Measurements from ENCODE around the gene HIBCH.
"Not testable (repeated sequence)": the region's sequence is repeated elsewhere in the genome, so short reads cannot be mapped to it uniquely, and the experiment has no call there.

Gene HIBCH

DNA sequence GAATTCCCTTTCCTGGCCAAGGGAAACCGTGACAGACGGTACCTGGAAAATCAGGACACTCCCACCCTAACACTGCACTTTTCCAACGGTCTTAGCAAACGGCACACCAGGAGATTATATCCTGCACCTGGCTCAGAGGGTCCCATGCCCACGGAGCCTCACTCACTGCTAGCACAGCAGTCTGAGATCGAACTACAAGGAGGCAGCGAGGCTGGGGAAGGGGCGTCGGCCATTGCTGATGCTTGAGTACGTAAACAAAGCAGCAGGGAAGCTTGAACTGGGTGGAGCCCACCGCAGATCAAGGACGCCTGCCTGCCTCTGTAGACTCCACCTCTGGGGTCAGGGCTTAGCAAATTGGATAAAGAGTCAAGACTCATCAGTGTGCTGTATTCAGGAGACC, 95.6 kb downstream of the HIBCH start:
- not testable (repeated sequence) for DNase-seq

DNA sequence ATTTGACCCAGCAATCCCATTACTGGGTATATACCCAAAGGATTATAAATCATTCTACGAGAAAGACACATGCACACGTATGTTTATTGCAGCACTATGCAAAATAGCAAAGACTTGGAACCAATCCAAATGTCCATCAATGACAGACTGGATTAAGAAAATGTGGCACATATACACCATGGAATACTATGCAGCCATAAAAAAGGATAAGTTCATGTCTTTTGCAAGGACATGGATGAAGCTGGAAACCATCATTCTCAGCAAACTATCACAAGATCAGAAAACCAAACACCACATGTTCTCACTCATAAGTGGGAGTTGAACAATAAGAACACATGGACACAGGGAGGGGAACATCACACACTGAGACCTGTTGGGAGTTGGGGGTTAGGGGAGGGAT, 96.9 kb downstream of the HIBCH start:
- DNase-seq: not testable (repeated sequence)

DNA sequence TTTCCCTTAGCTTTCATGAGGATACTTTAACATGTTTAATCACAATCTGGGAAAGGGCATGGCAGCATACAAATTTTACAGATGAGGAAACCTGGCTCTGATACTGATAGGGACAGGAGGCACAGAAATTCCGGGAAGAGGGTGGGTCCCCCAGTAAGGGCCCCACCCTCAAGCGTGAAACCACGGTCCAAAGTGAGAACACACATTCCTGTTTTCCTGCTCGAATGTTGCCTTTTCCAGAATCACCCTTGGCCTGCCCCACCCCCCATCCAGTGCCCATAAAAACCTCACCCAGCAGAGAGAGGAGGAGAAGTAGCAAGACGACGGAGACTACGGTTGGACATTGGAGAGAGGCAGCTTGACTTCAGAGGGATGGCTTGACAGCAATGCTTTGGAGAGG, 98.2 kb downstream of the HIBCH start:
- no peak for DNase-seq

DNA sequence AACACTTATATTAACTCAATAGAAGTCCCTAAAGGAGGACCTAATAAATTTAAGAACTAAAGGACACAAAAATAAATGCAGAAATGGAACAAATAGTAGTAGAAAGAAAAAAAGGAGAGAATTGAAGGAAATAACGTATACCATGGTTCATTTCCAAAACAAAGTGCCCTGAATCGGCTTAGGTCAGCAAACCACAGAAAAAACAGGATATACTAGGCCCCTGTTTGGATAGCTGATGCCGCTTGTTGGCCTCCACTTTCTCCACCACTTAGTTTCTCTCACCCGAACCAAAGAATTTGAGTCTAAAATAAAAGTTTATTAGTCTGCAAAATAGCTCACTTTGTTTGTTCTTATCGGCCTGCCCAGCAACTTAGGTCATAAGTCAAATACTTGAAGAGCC, 100.4 kb downstream of the HIBCH start:
- DNase-seq: no peak

DNA sequence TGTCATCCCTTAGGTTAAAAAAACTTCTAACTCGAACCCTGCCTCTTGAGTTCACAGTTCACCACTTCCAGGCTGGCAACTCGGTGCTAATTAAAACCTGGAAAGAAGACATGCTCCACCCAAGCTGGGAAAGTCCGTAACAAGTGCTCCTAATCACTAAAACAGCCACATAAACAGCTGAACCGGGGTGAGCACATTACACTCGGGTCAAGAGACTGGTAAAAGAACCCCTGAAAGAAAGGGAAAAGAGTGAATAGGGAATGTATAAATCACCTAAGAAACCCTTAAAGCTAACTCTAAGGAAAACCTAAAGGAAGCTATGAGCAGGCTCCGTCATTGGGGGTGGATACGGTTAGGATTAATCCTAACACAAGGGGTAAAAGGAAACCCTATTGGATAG, 102.0 kb downstream of the HIBCH start:
- no peak for DNase-seq

DNA sequence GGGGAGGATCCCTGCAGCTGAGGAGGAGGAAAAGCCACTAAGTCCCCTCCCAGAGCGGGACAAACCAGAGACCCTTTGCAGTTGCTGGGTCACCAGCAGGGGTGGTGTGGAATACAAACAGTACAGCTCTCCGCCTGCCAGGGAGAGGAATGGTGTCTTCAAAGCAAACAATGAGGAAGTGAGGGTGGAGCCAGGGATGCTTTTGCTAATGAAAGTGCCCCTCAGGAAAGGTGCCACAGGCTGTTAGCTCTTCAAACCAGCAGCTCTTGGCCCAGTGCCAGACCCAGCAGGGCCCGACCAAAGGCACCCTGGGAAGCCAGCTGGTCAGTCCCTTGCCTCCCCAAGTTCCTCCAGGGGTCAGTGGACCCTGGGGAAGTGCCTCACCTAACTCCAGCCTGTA, 102.8 kb downstream of the HIBCH start:
- no peak for DNase-seq

DNA sequence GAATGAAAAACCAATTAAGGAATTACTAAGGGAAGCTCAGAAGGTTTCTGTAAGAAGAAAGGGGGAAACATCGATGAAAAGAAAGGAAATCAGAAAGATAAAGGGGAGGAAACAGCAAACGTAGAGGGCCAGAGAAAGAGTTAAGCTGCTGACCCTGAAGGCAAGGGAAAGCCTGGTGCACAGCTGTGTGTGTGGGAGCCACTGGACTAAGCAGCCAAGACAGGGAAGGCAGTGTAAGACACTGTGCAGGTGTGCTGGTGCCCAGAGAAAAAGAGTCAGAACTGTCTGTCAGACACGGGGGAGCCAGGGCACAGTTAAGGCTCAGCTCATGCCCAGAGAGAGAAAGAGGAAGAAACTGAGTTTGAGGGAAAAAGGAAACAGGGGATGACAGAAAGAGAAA, 104.0 kb downstream of the HIBCH start:
- DNase-seq: no peak

DNA sequence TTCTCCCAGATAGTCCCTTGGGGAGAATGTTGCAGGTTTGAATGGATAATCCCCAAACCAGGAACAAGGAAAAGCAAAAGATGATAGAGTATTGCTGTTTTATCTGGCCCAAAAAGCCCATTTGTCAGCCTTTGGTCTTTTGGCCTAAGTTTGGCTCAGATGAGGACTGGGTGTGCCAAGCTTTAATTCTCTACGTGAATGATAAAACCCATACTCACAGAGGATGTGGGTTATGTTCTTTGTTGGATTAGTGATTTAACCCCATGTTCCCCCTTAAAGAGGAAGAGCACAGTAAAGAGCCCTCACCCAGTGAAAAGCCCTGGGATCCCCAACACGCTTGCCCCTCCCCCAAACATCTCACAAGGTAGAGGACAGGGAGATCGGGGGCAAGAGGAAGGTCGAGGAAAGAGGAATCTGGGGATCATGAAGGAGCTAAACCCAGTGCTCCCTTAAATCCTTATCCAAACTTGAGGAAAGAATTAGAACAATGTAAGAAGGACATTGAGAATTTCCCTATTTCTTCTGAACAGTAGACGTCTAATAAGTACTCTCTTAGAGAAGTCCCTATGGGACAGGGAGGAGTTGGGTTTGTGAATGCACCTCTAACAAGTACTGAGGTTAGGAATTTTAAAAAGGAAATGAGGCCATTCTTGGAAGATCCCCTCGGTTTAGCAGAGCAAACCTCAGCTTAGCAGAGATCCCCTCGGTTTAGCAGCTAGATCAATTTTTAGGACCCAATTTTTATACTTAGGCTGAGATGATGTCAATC, 105.0 kb downstream of the HIBCH start:
- DNase-seq: no peak

DNA sequence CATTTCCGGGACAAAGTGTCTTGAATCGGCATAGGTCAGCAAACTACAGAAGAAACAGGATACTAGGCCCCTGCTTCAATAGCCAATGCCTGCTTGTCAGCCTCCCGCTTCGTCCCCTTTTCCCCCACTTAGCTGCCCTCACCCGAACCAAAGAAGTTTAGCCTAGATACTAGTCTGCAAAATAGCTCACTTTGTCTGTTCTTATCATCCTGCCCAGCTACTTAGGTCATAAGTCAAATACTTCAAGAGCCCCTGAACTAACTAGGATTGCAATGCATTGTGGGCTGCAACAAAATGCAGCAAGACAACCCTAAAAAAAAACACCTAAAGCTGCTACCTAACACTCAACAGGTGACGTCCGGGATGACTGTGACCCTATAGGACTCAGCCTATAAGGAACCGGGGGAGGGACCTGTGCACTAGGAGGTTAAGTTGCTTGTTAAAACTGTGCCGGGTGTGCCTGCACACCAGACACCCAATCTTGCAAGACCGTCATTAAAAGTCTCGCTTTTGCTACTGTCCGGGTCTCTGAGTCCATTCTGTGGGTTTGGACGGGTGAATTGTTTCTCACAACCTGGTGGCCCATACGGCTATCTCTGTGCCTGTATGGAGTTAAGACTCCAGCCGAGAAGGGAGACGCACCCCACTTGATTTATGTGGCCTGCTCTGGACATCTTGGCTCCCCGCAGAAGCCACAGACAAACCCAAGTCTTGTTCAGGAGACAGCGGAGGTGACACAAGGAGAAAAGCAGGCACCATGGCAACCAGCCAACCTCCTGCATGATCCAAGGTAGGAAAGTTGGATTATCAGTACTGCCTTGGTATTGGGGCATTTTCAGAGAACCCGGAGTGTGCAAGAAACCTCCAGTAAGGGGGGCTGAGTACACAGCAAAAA, 105.9 kb downstream of the HIBCH start:
- DNase-seq: no peak

DNA sequence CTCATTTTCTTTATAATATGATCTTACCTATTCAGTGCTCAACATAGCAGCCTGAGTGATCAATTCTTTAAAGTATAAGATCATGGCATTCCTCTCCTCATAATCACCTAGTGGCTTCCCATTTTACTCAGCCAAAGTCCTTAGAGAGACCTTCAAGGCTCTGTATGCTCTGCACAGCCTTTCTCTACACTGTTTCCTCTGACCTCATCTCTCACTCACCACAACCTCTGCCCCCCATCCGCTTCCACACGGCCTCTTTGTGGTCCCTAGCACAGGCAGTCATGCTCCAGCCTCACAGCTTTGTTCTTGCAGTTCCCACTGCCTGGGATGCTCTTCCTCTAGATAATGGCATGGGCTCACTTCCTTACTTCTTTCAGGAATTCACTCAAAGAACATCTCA, 109.2 kb downstream of the HIBCH start:
- no peak for DNase-seq

DNA sequence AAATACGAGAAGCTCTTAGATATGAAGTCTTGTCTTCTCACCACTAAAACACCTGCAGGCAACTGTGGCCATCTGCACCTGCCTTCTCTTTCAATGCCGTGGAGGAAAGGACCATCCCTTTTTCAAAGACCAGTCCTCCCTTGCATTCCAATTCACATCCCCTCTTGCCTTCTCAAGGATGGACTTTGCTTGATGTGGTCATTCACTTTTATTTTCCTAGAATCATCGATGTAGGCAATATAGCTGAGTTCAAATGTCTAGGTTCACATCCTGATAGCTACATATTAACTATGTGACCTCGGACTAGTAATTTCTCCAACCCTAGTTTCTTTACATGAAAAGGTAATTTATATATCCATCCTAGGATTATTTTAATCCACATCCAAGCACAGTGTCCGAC, 110.1 kb downstream of the HIBCH start:
- DNase-seq: no peak

DNA sequence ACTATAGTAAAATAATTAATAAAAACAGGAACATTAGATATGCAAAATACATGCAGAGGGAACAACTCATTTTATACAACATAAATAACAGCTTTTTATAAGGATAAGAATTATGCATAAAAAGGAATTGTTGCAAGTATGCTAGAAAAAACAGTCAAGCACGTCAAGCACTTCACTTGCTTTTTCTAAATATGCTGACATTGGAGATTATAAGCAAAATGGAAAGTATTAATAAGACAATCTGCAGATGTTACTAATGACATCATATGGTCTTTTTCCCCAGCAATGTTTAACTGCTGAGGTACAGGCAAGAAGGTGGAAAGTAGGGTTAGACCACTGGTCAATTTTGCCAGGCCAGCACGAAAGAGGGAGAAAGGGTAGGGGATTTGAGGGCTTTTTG, 111.7 kb downstream of the HIBCH start:
- no peak for DNase-seq

DNA sequence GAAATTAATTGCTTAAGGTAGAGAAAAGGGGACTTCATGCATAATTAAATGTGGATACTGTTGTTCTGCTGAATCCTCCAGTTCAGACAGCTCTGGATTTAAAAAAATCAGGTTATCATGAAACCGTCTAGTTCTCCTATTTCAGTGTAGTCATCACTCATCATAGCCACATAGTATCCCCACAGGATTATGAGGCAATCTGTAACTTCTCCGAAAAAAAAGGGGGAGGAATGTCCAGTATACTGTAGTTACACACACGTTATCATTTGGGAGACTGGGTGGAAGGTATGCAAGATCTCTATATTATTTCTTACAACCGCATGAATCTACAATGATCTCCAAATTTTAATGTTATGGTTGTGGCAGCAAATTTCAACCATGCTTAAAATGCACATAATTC, 114.0 kb downstream of the HIBCH start:
- no peak for DNase-seq

DNA sequence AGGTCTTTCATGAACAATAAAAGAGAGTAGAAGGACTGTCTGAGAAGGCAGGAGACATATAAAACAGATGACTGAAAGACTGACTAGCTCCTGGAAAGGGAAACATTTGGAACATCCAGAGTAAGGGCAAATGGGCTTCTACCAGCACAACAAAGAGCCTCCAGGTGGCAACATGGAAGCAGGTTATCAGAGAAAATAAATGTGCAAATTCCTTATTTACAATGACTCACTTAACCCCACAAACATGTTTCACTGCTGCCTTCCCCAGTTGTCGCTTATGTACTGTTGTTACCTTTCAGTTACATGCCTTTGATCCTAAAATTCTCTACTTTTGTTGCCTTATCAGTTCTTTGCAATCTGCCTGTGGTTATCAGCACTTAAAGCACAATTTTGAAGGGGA, 117.0 kb downstream of the HIBCH start:
- DNase-seq: no peak

DNA sequence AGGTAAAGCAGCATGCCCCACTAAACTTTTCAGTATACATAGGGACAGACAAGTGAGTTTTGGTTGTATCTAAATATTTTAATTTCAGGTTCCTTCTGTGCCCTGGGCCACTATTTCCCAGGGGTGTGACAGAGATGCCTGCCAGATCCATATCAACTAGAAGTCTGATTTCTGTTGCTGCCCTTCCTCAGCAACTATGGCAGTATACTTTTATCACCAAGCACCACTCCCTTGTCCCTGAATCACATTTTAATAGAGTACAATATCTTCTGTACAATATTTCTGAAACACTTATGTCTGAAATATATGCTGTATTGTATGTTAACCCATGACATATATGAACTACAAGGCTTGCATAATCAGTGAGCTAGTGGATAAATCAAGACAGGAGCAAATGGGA, 117.6 kb downstream of the HIBCH start:
- no peak for DNase-seq

DNA sequence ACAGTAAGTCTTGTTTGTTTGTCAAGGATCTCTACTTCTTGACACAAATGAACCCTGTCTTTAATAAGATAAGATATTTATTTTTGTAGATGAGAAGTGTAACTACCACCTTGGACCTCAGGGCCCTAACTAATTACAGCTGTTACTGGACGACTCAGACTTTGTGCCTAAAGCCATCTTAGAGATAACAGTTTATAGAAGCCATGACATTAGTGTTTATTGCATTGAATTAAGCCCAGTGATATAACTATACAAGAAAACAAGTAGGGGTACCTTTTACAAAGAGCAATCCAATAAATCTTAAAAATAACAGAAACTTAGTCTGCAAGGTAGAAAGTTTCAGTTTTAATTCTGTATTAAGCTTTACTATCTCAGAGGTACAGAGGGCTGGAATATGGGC, 119.0 kb downstream of the HIBCH start:
- no peak for DNase-seq

DNA sequence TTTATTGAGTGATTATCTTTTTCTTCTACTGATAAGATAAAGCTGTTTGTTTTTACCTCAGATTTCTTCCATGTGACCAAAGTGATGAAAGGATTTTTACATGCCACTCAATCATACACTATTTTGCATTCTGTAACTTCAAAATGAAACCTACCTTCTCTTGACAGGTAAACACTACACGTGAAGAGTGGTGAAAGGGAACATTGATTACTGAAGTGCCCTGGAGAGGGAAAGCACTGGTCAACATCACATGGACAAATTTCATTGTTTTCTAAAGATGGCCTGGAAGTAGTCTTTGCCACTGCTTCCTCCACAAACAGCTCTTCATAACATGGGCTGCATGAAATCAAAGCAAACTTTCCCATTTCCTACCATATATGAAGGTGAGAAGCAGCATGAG, 120.1 kb downstream of the HIBCH start:
- no peak for DNase-seq

DNA sequence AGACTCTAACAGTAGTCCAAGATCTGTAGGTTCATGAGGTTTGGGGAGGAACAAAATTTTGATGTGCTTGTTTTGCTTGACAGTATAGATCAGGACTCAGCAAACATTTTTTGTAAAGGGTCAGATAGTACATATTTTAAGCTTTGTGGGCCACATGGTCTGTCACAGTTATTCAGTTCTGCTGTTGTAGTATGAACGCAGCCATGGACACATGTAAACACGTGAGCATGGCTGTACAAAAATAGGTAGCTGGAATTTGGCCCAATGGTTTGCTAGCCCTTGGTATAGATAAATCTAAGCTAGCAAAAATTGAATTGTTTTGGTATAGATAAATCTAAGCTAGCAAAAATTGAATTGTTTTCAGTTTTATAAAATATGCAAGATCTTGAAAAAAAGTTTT, 120.5 kb downstream of the HIBCH start:
- no peak for DNase-seq

DNA sequence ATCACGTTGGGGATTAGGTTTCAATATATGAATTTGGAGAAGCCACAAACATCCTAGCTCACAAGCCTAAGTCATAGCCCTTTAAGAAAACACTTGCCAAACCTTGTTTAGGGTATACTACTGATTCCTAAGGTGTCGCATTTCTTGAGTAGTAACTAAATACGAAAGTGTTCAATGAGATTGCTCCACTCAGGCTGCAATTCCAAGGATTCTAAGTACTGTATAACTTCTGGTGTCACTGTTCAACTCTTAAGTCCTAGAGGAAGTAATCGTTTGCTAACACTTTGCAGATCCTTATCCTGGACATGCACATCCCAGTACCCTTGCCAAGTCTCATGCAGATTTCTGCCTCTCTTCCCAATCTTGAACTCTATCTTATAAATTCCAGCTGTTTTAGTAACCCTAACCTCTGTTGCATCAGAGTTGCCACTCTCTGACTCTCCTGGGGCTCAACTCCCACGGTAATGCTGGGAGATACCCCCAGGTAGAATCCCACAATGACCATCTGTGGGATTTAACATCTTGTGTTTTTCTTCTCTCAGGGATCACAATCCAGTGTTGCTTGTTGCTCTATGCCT, 122.4 kb downstream of the HIBCH start:
- no peak for DNase-seq

DNA sequence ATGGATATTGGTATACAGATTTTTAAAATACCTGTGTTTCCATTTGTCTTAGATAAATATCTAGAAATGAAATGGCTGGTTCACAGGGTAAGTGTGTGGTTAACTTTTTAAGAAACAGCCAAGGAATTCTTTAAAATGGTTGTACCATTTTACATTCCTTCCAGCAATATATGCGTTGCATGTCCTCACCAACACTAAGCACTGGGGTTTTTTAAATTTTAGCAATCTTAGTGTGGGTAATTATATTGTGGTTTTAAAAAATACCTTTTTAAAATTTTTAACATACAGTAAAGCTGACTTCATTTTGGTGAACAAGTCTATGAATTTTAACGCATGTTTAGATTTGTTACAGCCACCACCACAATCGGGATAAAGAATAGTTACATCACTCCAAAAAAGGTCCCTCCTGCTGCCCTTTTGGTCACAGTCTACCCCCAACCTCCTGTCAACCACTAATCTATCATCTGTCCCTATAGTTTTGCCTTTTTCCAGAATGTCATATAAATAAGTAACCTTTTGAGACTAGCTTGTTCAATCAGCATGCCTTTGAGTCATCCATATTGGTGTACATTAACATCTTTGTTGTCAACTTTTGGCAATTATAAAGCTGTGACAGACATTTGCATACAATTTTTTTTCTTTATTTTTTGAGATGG, 129.0 kb downstream of the HIBCH start:
- DNase-seq: no peak

DNA sequence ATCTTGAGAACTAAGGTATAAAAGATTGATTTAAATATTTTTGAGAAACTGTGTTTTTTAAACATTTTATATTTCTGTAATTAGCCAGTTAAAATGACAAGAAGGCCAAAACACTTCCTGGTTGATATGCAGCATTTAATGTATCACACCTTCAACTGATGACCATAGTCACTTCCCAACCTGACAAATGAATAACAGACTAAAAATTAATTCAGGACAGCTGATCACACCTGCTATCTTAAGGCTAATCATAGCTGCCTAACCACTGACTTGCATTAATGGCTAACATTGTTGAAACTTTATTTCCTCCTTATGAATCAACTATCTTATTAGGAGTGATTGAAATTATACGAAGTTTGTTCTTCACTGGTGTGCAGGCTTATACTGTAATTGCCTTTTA, 131.3 kb downstream of the HIBCH start:
- no peak for DNase-seq

DNA sequence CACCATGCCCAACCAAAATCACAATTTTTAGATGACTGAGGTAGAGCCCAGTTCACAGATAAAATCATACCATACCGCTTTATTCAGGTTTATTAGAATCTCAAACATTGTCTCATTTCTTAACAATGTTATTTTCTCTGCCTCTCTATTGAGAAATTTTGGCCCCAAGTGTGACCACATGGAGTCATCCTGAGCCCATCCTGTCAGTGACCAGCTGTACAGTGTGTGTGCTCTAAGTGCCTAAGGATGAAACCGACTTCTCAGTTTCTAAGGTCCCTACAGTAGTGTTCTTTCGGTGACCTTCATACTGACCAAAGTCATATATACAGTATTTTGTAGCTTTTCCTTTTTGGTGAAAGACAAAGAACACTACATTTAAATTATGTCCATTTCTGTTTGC, 133.4 kb downstream of the HIBCH start:
- no peak for DNase-seq

DNA sequence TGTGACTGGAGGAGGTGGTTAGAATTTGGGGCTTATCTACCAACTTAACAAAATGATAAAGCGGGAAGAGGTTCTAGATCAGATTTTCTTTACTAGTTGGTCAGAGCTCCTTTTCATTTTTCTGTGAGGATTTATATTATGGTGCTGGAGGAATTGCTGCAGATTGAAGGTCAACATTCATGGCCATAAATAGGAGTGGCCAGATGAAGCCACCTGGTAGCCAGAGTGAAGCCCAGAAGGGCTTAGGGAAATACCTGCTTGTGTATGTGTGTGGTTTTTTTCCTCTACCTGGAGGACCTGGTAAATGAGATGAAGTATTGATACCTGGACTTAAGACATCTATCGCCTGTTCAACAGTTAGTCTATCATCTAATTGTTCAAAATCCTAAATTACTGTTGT, 134.2 kb downstream of the HIBCH start:
- no peak for DNase-seq

DNA sequence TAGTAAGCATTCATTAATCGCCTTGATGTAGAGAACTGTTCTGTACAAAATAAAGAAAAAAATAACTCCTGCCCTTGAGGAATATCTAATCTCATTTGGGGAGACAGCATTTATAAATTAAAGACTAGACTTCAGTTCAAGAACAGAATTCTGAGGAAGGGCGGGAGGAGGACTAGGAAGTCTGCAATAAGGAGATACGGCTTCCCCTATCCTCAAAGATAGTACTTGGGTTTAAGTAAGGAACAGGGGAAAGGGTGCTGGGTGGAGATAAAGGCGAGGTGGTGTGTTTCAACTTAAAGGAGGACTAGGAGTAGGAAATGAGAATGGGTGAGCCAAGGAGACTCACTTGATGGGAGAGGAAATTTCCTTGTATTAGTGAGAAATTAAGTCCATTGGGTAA, 135.2 kb downstream of the HIBCH start:
- no peak for DNase-seq

All from activated CD4-positive, alpha-beta T cell treated with anti-CD3 and anti-CD28 coated beads, Interleukin-2, amount 50 U/mL, for 4 hours (primary cell).